ENCODE measurements around the gene AKAP8L. TPM values are rescaled to one million over a fixed set of nuclear protein-coding genes. Genes with fewer than 3 reads are reported as not detected.

AKAP8L gene
- total and polyA plus RNA-seq, 10 of the 15 experiments (the other 5 are each of a cell fraction or from before 2014, with no cell fraction given), result 0.66 to 64.3 (median 40.0) TPM

DNA sequence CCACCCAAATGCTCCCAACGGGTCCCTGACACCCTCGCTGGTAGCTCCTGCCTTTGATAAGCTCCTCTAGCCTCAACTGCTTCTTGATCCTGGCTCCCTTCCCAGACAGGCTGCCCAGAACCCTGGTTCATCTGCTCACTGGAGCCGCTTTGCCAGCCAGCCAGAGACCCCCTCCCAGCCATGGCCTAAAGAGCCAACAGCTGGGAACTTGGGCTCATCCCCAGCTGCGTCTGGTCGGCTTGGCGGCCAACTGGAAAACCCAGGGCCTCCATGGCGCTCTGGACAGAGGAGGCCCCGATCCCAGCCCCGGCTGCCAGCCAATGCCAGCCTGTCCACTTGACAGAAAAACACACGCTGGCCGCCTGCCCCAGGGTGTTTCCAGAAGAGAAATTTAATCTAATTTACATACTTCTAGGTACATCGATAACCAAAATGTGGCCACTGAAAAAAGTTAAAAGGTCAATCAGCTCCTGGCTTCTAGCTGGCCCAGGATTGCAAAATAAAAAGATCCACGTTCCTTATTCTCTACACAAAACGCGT, 3.0 kb upstream of the AKAP8L start:
- 99% methylated on average over 13 of the region's 15 CpGs for WGBS (ENCODE audit: insufficient coverage, insufficient replicate concordance, low lambda C conversion rate, missing lambda C conversion rate)
- Histone ChIP-seq H3K36me3 (ENCODE audit: control insufficient read depth in 2 of 2, insufficient read depth in 2 of 2, low read length in 1 of 2) (peaks cover 14 to 34% of the 10 kb centered on the region in 2 experiments), H3K27ac (ENCODE audit: control insufficient read depth, insufficient read depth) (no peak overlapping the region), H3K27me3 (replicated peaks in 1 of 2; ENCODE audit: control insufficient read depth in 2 of 2, insufficient read depth in 2 of 2, low read length in 1 of 2) (no peaks in the 10 kb centered on the region), H3K4me3 (no peak overlapping the region), H3K79me2 (ENCODE audit: control insufficient read depth, insufficient read depth, low read length) (peaks cover 21% of the 10 kb centered on the region), H3K9ac (ENCODE audit: control insufficient read depth, insufficient read depth, low read length) (no peak overlapping the region), H2AFZ (ENCODE audit: control insufficient read depth, low read depth, low read length) (no peak overlapping the region), H3K4me2 (ENCODE audit: control insufficient read depth, insufficient read depth) (no peak overlapping the region), H3K9me3 (replicated peaks; ENCODE audit: control insufficient read depth, insufficient read depth, low read length) (no peaks in the 10 kb centered on the region; the same call in 2 of the 3 replicates), H3K4me1 (ENCODE audit: control insufficient read depth, insufficient read depth, low read length) (peaks cover 8% of the 10 kb centered on the region), H4K20me1 (ENCODE audit: control insufficient read depth, insufficient read depth) (0 out of 2 replicates have a peak, but pooled peaks cover 3% of the 10 kb centered on the region)
- intact Hi-C loops (cut with micrococcal nuclease; ENCODE audit: unreplicated experiment), result no loop called here
- ATAC-seq (no peak), DNase-seq (ENCODE audit: low read depth, low spot score) (no peak), FAIRE-seq (no peak)
- ChIA-PET RAD21 (ENCODE audit: unreplicated experiment) (no interaction called here), SMC1A (ENCODE audit: uncharacterized antibody, unreplicated experiment) (no interaction called here), POLR2A (no interaction called here), CTCF (interaction anchor here (6.1 kb wide), 1 partner anchor 134 kb away, joined by 85 read pairs; no protein-coding TSS in a partner anchor)
- no TSS peak for BruUV-seq (replicated peaks)
- TF ChIP-seq ZZZ3 (IDR thresholded peaks at IDR 0.05; ENCODE audit: control insufficient read depth, insufficient read length, low read depth) (no peak), TBL1XR1 (IDR thresholded peaks at IDR 0.05; ENCODE audit: low read depth, low read length) (no peak), FOXK2 (IDR thresholded peaks at IDR 0.05) (no peak), NFIC (IDR thresholded peaks at IDR 0.05; ENCODE audit: low read depth, low read length) (no peak)
- TF ChIP-seq, protein P1, sequence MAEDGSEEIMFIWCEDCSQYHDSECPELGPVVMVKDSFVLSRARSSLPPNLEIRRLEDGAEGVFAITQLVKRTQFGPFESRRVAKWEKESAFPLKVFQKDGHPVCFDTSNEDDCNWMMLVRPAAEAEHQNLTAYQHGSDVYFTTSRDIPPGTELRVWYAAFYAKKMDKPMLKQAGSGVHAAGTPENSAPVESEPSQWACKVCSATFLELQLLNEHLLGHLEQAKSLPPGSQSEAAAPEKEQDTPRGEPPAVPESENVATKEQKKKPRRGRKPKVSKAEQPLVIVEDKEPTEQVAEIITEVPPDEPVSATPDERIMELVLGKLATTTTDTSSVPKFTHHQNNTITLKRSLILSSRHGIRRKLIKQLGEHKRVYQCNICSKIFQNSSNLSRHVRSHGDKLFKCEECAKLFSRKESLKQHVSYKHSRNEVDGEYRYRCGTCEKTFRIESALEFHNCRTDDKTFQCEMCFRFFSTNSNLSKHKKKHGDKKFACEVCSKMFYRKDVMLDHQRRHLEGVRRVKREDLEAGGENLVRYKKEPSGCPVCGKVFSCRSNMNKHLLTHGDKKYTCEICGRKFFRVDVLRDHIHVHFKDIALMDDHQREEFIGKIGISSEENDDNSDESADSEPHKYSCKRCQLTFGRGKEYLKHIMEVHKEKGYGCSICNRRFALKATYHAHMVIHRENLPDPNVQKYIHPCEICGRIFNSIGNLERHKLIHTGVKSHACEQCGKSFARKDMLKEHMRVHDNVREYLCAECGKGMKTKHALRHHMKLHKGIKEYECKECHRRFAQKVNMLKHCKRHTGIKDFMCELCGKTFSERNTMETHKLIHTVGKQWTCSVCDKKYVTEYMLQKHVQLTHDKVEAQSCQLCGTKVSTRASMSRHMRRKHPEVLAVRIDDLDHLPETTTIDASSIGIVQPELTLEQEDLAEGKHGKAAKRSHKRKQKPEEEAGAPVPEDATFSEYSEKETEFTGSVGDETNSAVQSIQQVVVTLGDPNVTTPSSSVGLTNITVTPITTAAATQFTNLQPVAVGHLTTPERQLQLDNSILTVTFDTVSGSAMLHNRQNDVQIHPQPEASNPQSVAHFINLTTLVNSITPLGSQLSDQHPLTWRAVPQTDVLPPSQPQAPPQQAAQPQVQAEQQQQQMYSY (CRISPR knock-in tag; IDR thresholded peaks at IDR 0.05), result no peak
- in situ Hi-C loops (cut with MboI), result no loop called here
